NCI-H345 (cell line): ENCODE measurements around the gene MAPK8IP2.
"Not testable (repeated sequence)": the region's sequence is repeated elsewhere in the genome, so short reads cannot be mapped to it uniquely, and the experiment has no call there.

Experiments
- DNase-seq: peaks from one replicate; lab custom pipeline; 2025; lab: John Stamatoyannopoulos, UW

Gene MAPK8IP2

GRCh38 chr22:50635591-50635990, 35.0 kb downstream of the MAPK8IP2 start:
- DNase-seq, result no peak

- not testable (repeated sequence) for DNase-seq
Measured at GRCh38 chr22:50640296-50640695, 39.7 kb downstream of the MAPK8IP2 start.

- DNase-seq, result no peak
Measured at GRCh38 chr22:50640857-50641647, 40.5 kb downstream of the MAPK8IP2 start.

- DNase-seq, result no peak
Measured at GRCh38 chr22:50641696-50642607, 41.4 kb downstream of the MAPK8IP2 start.

GRCh38 chr22:50643021-50643820, 42.6 kb downstream of the MAPK8IP2 start:
- DNase-seq, result not testable (repeated sequence)

GRCh38 chr22:50643821-50644101, 43.2 kb downstream of the MAPK8IP2 start:
- not testable (repeated sequence) for DNase-seq

- DNase-seq, result no peak
Measured at GRCh38 chr22:50653256-50653655, 52.7 kb downstream of the MAPK8IP2 start.

- DNase-seq, result not testable (repeated sequence)
Measured at GRCh38 chr22:50654664-50655063, 54.1 kb downstream of the MAPK8IP2 start.

- no peak for DNase-seq
Measured at GRCh38 chr22:50656122-50657070, 55.8 kb downstream of the MAPK8IP2 start.

- DNase-seq, result no peak
Measured at GRCh38 chr22:50657925-50658324, 57.3 kb downstream of the MAPK8IP2 start.

- DNase-seq, result not testable (repeated sequence)
Measured at GRCh38 chr22:50659711-50660110, 59.1 kb downstream of the MAPK8IP2 start.

GRCh38 chr22:50660306-50660705, 59.7 kb downstream of the MAPK8IP2 start:
- no peak for DNase-seq
